Epithelial cell of proximal tubule (primary cell): ENCODE measurements around the gene MGAT3. TPM values are rescaled to one million over a fixed set of nuclear protein-coding genes. Genes with fewer than 3 reads are reported as not detected.
"Not testable (repeated sequence)": the region's sequence is repeated elsewhere in the genome, so short reads cannot be mapped to it uniquely, and the experiment has no call there.

Experiments used
- DNase-seq: peaks from one replicate; pipeline ENCODE4 v3.0.0-alpha.2; 2011; ENCODE audit warnings: low read depth
- H3K4me3 ChIP-seq: 2 replicates; pipeline ENCODE4 v1.5.1; 2011; ENCODE audit warnings: low read depth, mild to moderate bottlenecking, low read length
- total RNA-seq: library from RNA; depleted of rRNA; stranded (reverse); fragments of >200 nt; gene quantifications from 2 replicates; pipeline ENCODE4 v1.2.3, GENCODE V29; 2015
- TF ChIP-seq, protein P1 (sequence below): conservative IDR thresholded peaks from 2 replicates; pipeline ENCODE4 v1.5.1; 2012; ENCODE audit warnings: low read depth, mild to moderate bottlenecking, low read length

MGAT3 gene, protein sequence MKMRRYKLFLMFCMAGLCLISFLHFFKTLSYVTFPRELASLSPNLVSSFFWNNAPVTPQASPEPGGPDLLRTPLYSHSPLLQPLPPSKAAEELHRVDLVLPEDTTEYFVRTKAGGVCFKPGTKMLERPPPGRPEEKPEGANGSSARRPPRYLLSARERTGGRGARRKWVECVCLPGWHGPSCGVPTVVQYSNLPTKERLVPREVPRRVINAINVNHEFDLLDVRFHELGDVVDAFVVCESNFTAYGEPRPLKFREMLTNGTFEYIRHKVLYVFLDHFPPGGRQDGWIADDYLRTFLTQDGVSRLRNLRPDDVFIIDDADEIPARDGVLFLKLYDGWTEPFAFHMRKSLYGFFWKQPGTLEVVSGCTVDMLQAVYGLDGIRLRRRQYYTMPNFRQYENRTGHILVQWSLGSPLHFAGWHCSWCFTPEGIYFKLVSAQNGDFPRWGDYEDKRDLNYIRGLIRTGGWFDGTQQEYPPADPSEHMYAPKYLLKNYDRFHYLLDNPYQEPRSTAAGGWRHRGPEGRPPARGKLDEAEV
- total RNA-seq = 0.65 and 2.4 TPM in 2 replicates

DNA sequence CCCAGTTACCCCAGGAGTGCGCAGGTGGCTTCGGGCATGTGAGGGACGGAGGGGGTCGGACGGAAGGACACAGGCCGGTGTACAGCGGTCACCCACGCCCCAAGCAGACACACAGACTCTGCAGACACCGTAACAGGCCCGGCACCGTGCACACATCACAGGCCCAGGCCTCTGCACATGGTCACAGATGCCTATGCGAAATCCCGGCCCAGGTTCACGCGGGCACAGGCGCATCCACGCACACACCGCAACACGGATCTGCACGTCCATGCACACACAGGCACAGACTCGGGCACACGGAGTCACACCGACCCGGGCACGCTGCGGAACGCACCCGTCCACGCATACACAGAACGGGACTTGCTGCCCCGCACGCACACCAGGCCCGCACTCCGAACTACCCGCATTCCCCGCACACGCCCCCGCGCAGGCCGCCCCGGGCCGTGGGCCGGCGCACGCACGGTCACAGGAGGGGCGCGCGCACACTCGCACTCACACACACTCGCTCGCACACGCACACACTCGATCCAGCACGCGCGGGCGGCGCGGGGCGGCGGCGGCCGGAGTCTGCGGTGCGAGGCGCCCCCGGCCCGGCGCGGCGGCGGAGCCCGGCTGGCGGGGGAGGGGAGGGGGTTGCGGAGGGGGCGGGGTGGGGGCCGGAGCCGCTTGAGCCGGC lies at the start of gene MGAT3:
Gene MGAT3, plus strand, starts transcription at position 491 of the 676 bp plus-strand sequence. CDS start 30,336 bp downstream, outside the sequence.
- peak within 1 kb of the TSS; percentile 34 for H3K4me3 ChIP-seq
- no peak for DNase-seq
- TF ChIP-seq, protein P1, sequence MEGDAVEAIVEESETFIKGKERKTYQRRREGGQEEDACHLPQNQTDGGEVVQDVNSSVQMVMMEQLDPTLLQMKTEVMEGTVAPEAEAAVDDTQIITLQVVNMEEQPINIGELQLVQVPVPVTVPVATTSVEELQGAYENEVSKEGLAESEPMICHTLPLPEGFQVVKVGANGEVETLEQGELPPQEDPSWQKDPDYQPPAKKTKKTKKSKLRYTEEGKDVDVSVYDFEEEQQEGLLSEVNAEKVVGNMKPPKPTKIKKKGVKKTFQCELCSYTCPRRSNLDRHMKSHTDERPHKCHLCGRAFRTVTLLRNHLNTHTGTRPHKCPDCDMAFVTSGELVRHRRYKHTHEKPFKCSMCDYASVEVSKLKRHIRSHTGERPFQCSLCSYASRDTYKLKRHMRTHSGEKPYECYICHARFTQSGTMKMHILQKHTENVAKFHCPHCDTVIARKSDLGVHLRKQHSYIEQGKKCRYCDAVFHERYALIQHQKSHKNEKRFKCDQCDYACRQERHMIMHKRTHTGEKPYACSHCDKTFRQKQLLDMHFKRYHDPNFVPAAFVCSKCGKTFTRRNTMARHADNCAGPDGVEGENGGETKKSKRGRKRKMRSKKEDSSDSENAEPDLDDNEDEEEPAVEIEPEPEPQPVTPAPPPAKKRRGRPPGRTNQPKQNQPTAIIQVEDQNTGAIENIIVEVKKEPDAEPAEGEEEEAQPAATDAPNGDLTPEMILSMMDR = no peak

DNA sequence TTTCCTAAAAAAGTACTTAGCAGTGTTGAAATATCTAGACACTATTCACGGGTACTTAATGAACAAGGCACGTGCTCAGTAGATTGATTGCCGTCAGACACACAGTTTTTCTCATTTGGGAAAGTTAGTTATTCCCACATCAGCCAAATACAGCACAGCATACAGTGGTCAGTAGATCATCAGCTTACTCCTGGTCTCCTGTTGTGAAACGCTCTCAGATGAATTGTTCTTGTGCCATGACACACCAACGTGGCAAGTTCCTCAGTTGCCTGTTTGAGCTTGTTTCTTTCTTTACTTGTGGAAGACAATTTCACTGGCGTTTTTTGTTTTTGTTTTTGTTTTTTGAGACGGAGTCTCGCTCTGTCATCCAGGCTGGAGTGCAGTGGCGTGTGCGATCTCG lies 48.6 kb upstream of the MGAT3 start:
- TF ChIP-seq, protein P1 = no peak
- H3K4me3 ChIP-seq = no peak overlapping the region
- DNase-seq = no peak

DNA sequence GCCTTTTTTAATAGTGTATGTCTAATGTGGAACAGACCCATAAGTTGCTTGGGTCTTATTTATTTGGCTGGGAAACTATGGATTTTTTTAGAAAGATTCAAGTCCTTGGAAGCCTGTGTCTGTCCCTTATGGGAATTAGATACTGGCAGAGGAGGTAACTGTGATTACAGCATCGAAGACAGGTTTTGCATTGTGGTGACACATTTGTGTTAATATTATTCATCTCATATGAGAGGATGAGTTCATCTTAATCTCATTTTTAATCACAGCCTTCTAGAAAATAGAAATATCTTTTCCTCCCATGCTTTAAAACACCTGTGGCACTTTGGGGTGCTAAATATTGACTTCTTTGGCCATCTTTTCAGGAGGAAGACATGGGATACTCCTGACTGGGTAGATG lies 48.0 kb upstream of the MGAT3 start:
- TF ChIP-seq, protein P1 = no peak
- H3K4me3 ChIP-seq = no peak overlapping the region
- no peak for DNase-seq

DNA sequence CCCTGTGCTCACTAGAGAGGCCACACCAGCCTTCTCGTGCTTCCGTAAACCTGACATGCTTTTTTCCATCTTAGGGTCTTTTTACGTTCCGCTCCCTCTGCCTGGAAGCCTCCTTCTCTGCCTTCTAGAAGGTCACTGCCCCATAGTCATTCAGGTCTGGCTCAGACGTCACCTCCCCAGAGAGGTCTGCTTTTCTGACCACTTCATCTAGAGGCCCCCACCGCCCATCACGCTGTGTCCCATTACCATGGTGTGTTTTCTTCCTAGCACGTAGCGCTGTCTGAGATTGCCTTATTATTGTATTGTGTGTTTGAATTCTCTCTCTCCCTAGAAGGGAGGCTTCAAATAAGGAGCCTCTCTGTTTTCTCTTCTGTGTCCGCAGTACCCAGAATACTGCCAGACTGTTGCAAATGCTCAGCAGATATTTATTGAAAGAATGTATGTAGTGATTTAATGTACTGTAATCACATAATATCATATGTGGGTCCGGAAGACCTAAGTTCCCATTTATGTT lies 47.2 kb upstream of the MGAT3 start:
- H3K4me3 ChIP-seq = no peak overlapping the region
- TF ChIP-seq, protein P1 = no peak
- DNase-seq = no peak

DNA sequence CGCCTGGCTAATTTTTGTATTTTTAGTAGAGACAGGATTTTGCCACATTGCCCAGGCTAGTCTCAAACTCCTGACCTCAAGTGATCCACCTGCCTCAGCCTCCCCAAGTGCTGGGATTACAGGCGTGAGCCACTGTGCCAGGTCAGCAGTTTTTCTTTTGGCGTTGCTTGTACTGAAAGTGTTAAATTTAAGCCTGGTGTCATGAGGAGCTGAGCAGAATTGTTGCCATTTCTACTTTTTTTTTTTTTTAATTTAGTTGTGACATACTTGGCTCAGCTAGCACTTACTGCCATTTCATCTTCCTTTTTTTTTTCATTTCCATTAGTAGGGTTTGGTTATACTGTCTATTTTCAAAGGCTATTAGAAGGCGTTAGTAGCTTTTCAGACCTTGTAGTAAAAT lies 46.5 kb upstream of the MGAT3 start:
- H3K4me3 ChIP-seq = no peak overlapping the region
- TF ChIP-seq, protein P1 = no peak
- DNase-seq = no peak

DNA sequence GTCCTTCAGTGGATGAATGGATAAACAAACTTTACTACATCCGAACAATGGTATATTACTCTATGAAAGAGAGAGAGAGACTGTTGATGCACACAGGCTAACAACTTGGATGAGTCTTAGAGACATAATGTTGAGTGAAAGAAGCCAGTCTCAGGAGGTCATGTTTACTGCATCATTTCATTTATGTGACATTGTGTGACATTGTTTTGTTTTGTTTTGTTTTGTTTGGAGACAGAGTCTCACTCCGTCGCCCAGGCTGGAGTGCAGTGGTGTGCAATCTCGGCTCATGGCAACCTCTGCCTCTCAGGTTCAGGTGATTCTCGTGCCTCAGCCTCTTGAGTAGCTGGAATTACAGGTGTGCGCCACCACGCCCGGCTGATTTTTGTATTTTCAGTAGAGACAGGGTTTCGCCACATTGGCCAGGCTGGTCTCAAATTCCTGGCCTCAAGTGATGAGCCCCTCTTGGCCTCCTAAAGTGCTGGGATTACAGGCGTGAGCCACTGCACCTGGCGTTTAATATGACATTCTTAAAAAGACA lies 44.9 kb upstream of the MGAT3 start:
- DNase-seq, H3K4me3 ChIP-seq: not testable (repeated sequence)

DNA sequence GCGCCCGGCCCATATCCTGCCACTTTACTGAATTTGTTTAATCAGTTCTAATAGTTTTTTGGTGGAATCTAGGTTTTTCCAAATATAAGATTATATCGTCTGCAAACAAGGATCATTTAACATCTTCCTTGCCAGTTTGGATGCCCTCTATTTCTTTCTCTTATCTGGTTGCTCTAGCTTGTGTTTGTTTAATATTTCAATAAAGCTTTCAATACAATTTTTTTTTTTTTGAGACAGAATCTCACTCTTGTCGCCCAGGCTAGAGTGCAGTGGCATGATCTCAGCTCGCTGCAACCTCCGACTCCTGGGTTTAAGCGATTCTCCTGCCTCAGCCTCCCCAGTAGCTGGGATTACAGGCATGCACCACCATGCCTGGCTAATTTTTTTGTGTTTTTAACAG lies 43.6 kb upstream of the MGAT3 start:
- not testable (repeated sequence) for DNase-seq

More for the DNA sequence above, 43.6 kb upstream of the MGAT3 start:
- not testable (repeated sequence) for H3K4me3 ChIP-seq
